ENCODE results near the gene ENPP1. TPM values are rescaled to one million over a fixed set of nuclear protein-coding genes. Genes with fewer than 3 reads are reported as not detected.

The ENPP1 gene
- total RNA-seq, 4 donors from 2014 or later = 7.9 to 35.2 (median 19.2) TPM

GRCh38 chr6:131910219-131910589 lies 102.4 kb downstream of the ENPP1 start:
- intact Hi-C loops (cut with DNase I) = loop anchor here (5.0 to 10.0 kb wide), 2 partner anchors 218 to 575 kb away; no protein-coding TSS in a partner anchor
- Histone ChIP-seq H3K9me3 (no peaks in the 10 kb centered on the region), H3K36me3 (no peaks in the 10 kb centered on the region), H3K4me1 (peaks cover 0 to 4% (median 3%) of the 10 kb centered on the region in 4 donors), H3K27me3 (peaks cover 0 to 2% (median 0%) of the 10 kb centered on the region in 4 donors), H3K27ac (replicated peaks in 1 of 4) (no peak overlapping the region), H3K4me3 (no peak overlapping the region)
- 79% methylated on average over 1 of the region's 1 CpG for WGBS
- DNase-seq (ENCODE audit: extremely low spot score) = no peak
- no peak for TF ChIP-seq POLR2A (IDR thresholded peaks at IDR 0.05; ENCODE audit: low read depth)
- TF ChIP-seq CTCF (IDR thresholded peaks at IDR 0.05) = no peak
- TF ChIP-seq POLR2AphosphoS5 (IDR thresholded peaks at IDR 0.05) = no peak
- TF ChIP-seq EP300 (IDR thresholded peaks at IDR 0.05) = no peak

DNA sequence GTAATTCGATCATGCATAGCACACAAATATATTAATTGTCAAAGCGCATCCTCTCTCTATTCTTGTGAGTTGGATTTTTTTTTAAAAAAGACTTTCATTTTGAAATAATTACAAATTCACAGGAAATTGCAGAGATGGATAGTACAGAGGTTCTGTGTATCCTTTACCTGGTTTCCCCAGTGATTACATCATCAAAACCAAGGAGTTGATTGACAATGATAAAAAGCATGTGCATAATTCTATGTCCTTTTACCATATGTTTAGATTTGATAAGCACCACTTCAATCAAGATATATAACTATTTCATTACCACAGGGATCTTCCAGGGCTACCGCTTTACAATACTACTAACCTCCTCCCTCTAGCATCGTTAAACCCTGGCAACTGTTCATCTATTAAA lies 103.1 kb downstream of the ENPP1 start:
- intact Hi-C loops (cut with DNase I) = loop anchor here (5.0 to 10.0 kb wide), 2 partner anchors 219 to 574 kb away; no protein-coding TSS in a partner anchor
- peaks cover 0 to 8% (median 6%) of the 10 kb centered on the region in 4 donors for H3K4me1 ChIP-seq
- DNase-seq (ENCODE audit: extremely low spot score) = no peak
- peaks cover 0 to 2% (median 0%) of the 10 kb centered on the region in 4 donors for H3K27me3 ChIP-seq
- no peaks in the 10 kb centered on the region for H3K36me3 ChIP-seq
- no peak overlapping the region for H3K27ac ChIP-seq (replicated peaks in 1 of 4)
- 89% methylated on average over 4 of the region's 4 CpGs for WGBS
- TF ChIP-seq CTCF (IDR thresholded peaks at IDR 0.05) (no peak), POLR2AphosphoS5 (IDR thresholded peaks at IDR 0.05) (no peak), EP300 (IDR thresholded peaks at IDR 0.05) (no peak), POLR2A (IDR thresholded peaks at IDR 0.05; ENCODE audit: low read depth) (no peak)
- no peak overlapping the region for H3K4me3 ChIP-seq
- H3K9me3 ChIP-seq = no peaks in the 10 kb centered on the region

GRCh38 chr6:131911951-131912350 lies 104.1 kb downstream of the ENPP1 start:
- no peak overlapping the region for H3K4me3 ChIP-seq
- intact Hi-C loops (cut with DNase I) = loop anchor here (5.0 to 10.0 kb wide), 2 partner anchors 220 to 573 kb away; no protein-coding TSS in a partner anchor
- no peaks in the 10 kb centered on the region for H3K9me3 ChIP-seq
- H3K4me1 ChIP-seq = peaks cover 0 to 8% (median 6%) of the 10 kb centered on the region in 4 donors
- TF ChIP-seq CTCF (IDR thresholded peaks at IDR 0.05) = no peak
- no peak for TF ChIP-seq EP300 (IDR thresholded peaks at IDR 0.05)
- TF ChIP-seq POLR2AphosphoS5 (IDR thresholded peaks at IDR 0.05) = no peak
- TF ChIP-seq POLR2A (IDR thresholded peaks at IDR 0.05; ENCODE audit: low read depth) = no peak
- no peak overlapping the region for H3K27ac ChIP-seq (replicated peaks in 1 of 4)
- 59% methylated on average over 3 of the region's 3 CpGs for WGBS
- no peaks in the 10 kb centered on the region for H3K36me3 ChIP-seq
- H3K27me3 ChIP-seq = peaks cover 0 to 2% (median 0%) of the 10 kb centered on the region in 4 donors
- no peak for DNase-seq (ENCODE audit: extremely low spot score)

GRCh38 chr6:131914234-131914633 lies 106.4 kb downstream of the ENPP1 start:
- Histone ChIP-seq H3K27me3 (peaks cover 0 to 2% (median 0%) of the 10 kb centered on the region in 4 donors), H3K9me3 (no peaks in the 10 kb centered on the region), H3K36me3 (no peaks in the 10 kb centered on the region), H3K27ac (replicated peaks in 1 of 4) (no peak overlapping the region), H3K4me3 (no peak overlapping the region), H3K4me1 (peaks cover 0 to 8% (median 6%) of the 10 kb centered on the region in 4 donors)
- intact Hi-C loops (cut with DNase I) = loop anchor here (5.0 to 10.0 kb wide), 2 partner anchors 222 to 571 kb away; no protein-coding TSS in a partner anchor
- TF ChIP-seq POLR2A (IDR thresholded peaks at IDR 0.05; ENCODE audit: low read depth) (no peak), EP300 (IDR thresholded peaks at IDR 0.05) (no peak), CTCF (IDR thresholded peaks at IDR 0.05) (no peak), POLR2AphosphoS5 (IDR thresholded peaks at IDR 0.05) (no peak)
- no peak for DNase-seq (ENCODE audit: extremely low spot score)
- WGBS = 54% methylated on average over 1 of the region's 1 CpG

Data from esophagus muscularis mucosa (tissue), 4 donors.